DMS79 (cell line): Measurements from ENCODE around the gene IL6R.
"Not testable (repeated sequence)": the region's sequence is repeated elsewhere in the genome, so short reads cannot be mapped to it uniquely, and the experiment has no call there.

Source experiments
- DNase-seq: peaks from one replicate; lab custom pipeline; 2025; lab: John Stamatoyannopoulos, UW

IL6R gene

GRCh38 chr1:154406886-154407197, 1.7 kb downstream of the IL6R start:
- DNase-seq: no peak

- no peak for DNase-seq
These were observed 2.3 kb downstream of the IL6R start for GRCh38 chr1:154407198-154408091.

GRCh38 chr1:154408174-154408777, 3.1 kb downstream of the IL6R start:
- no peak for DNase-seq

- DNase-seq: no peak
These were observed 5.2 kb downstream of the IL6R start for GRCh38 chr1:154410185-154410827.

GRCh38 chr1:154411525-154411924, 6.4 kb downstream of the IL6R start:
- no peak for DNase-seq

- no peak for DNase-seq
These were observed 8.1 kb downstream of the IL6R start for GRCh38 chr1:154413177-154413783.

GRCh38 chr1:154414606-154415005, 9.5 kb downstream of the IL6R start:
- DNase-seq: no peak

GRCh38 chr1:154416471-154417337, 11.6 kb downstream of the IL6R start:
- DNase-seq: no peak

- no peak for DNase-seq
These were observed 12.1 kb downstream of the IL6R start for GRCh38 chr1:154417338-154417608.

GRCh38 chr1:154418062-154418921, 13.1 kb downstream of the IL6R start:
- no peak for DNase-seq

GRCh38 chr1:154418923-154419619, 13.9 kb downstream of the IL6R start:
- no peak for DNase-seq

GRCh38 chr1:154419620-154420571, 14.8 kb downstream of the IL6R start:
- DNase-seq: no peak

- no peak for DNase-seq
These were observed 16.1 kb downstream of the IL6R start for GRCh38 chr1:154420961-154421924.

GRCh38 chr1:154422049-154422448, 16.9 kb downstream of the IL6R start:
- not testable (repeated sequence) for DNase-seq

GRCh38 chr1:154422521-154422920, 17.4 kb downstream of the IL6R start:
- DNase-seq: no peak

GRCh38 chr1:154423304-154423987, 18.3 kb downstream of the IL6R start:
- DNase-seq: no peak

- DNase-seq: no peak
These were observed 18.8 kb downstream of the IL6R start for GRCh38 chr1:154423988-154424326.

- no peak for DNase-seq
These were observed 20.0 kb downstream of the IL6R start for GRCh38 chr1:154425172-154425571.
